ENCODE measurements around the gene ZNF135. TPM values are rescaled to one million over a fixed set of nuclear protein-coding genes. Genes with fewer than 3 reads are reported as not detected.

Gene ZNF135
- total RNA-seq, 1 experiment from 2014 or later = not detected

- Histone ChIP-seq H3K4me3 (no peak overlapping the region), H3K9me3 (peaks cover 5% of the 10 kb centered on the region; the same call in 1 of the 2 replicates), H3K27me3 (no peaks in the 10 kb centered on the region), H3K36me3 (no peaks in the 10 kb centered on the region)
- no peak for DNase-seq
Measured at GRCh38 chr19:58079792-58080191, 20.7 kb downstream of the ZNF135 start.

- Histone ChIP-seq H3K9me3 (peaks cover 6% of the 10 kb centered on the region; the same call in 1 of the 2 replicates), H3K27me3 (no peaks in the 10 kb centered on the region), H3K4me3 (no peak overlapping the region), H3K36me3 (no peaks in the 10 kb centered on the region)
- DNase-seq = no peak
Measured at GRCh38 chr19:58083021-58083420, 23.9 kb downstream of the ZNF135 start.

DNA sequence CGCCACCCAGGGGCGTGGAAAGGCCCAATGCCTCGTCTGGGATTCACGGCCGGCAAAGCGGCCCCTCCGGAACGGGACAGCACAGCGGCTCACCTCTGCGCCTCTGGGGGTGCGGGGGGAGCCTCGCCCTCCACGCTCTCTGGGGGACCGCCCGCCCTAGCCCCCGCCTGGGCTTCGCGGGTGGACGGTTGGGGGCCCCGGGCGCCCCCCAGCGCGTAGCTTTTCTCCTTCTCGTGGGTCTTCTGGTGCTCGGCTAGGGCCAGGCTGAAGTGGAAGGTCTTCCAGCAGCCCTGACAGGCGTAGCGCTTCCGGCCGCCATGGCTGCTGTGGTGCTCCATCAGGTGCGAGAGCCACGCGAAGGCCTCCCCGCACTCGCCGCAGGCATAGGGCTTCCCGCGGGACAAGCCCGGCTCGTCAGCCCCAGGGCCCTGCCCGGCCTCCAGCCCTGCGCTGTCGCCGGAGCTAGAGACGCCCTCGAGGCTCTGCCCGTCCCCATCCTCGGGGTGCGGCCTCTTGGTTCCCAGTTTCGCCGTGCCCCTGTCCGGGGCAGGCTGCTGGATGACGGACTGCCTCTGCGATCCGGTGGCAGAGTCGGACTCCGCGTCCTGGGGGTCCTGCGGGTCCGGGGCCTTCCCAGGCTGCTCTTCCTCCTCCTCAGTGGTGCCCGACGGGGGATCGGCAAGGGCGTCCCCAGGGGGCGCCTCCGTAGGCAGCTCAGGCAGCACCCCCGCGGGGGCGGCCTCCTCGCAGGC lies 25.7 kb downstream of the ZNF135 start:
- Histone ChIP-seq H3K9me3 (peaks cover 8% of the 10 kb centered on the region; the same call in 1 of the 2 replicates), H3K27me3 (no peaks in the 10 kb centered on the region), H3K36me3 (no peaks in the 10 kb centered on the region), H3K4me3 (no peak overlapping the region)
- no peak for DNase-seq

DNA sequence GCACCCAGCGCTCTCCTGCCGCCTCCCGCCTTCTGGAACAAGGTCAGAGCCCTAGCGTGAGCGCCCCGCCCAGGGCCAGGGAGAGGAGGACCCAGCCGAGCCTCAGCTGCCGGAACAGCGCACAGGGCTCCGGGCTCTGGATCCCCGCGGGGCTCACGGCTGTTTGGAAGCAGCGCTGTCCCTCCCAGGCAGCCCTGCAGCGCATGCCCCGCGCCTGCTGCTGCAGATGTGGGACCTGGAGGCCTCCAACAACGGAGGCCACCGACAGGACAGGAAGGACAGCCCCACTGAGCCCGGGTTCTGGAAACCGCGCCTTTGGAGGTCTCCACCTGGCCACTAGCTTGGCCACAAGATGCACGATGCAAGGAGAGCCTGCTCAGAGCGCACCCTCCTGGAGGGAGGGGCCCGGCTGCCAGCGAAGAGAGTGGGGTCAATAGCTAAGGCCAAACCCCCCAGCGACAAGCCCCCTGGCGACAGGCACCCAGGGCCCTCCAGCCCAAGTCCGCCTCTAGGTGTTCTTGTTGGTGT lies 26.3 kb downstream of the ZNF135 start:
- H3K36me3 ChIP-seq = no peaks in the 10 kb centered on the region
- no peak for DNase-seq
- H3K27me3 ChIP-seq = no peaks in the 10 kb centered on the region
- no peak overlapping the region for H3K4me3 ChIP-seq
- peaks cover 8% of the 10 kb centered on the region; the same call in 1 of the 2 replicates for H3K9me3 ChIP-seq

DNA sequence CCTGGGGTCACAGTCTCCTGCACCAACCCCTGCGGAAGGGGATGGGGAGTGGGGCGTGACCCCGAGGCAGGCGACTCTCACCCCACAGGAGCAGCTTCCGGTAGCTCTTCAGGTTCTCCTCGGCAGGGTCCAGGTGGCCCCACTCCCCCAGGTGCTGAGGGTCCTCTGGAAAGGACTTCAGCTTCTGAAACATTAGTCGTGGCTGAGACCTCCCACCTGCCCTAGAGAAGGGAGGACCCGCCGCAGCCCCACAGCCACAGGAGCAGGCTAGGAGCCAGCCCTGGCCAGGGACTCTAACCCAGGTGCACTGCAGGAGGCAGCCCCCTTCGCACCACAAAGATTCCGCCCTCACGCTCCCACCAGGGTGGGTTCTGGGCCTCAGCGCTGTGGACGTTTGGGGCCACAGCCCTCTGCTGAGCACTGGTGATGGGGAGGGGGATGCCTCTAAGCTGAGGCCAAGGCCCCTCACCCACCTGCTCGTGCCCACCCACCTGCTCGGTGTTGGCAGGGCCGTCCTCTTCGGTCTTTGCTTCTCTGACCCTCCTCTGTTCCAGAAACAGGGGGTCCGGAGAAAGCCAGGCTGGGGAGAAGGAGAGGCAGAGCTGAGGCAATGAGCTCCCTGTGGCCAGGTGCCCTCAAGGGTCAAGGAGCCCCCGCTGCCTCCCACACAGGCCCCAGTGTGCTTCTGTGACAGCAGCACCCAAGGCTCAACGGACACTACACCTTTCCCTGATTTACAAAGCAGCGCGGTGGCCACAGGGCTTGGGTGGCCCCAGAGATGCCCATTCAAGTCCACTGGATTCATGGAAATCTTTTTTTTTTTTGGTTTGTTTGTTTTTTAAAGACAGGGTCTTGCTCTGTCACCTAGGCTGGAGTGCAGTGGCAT lies 28.0 kb downstream of the ZNF135 start:
- no peaks in the 10 kb centered on the region for H3K27me3 ChIP-seq
- H3K4me3 ChIP-seq = no peak overlapping the region
- no peaks in the 10 kb centered on the region for H3K36me3 ChIP-seq
- no peak for DNase-seq
- peaks cover 5% of the 10 kb centered on the region; the same call in 1 of the 2 replicates for H3K9me3 ChIP-seq

- Histone ChIP-seq H3K27me3 (no peaks in the 10 kb centered on the region), H3K9me3 (peaks cover 5% of the 10 kb centered on the region; the same call in 1 of the 2 replicates), H3K36me3 (no peaks in the 10 kb centered on the region), H3K4me3 (no peak overlapping the region)
- no peak for DNase-seq
Measured at GRCh38 chr19:58088521-58089052, 29.5 kb downstream of the ZNF135 start.

DNA sequence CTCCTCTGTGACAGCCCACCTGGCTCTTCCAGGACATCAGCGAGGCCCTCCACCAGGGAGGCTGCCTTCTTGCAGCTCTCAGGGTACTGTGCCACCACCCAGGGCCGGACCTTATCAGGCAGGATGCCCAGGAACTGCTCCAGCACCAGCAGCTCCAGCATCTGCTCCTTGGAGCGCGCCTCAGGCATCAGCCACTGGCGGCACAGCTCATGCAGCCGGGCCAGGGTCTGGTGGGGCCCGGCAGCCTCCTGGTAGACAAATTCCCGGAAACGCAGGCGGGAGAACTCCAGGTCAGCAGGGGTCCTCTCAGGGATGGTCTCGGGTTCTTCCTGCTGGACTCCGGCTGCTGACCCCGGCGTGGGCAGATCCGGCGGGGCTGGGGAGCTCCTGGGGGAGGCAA lies 30.8 kb downstream of the ZNF135 start:
- H3K9me3 ChIP-seq = 0 out of 2 replicates have a peak, but pooled peaks cover 3% of the 10 kb centered on the region
- H3K36me3 ChIP-seq = no peaks in the 10 kb centered on the region
- H3K27me3 ChIP-seq = no peaks in the 10 kb centered on the region
- no peak for DNase-seq
- no peak overlapping the region for H3K4me3 ChIP-seq

GRCh38 chr19:58091251-58091995 lies 32.3 kb downstream of the ZNF135 start:
- Histone ChIP-seq H3K4me3 (no peak overlapping the region), H3K36me3 (no peaks in the 10 kb centered on the region), H3K9me3 (peaks cover 3% of the 10 kb centered on the region; the same call in 1 of the 2 replicates), H3K27me3 (no peaks in the 10 kb centered on the region)
- no peak for DNase-seq

GRCh38 chr19:58093071-58093470 lies 34.0 kb downstream of the ZNF135 start:
- H3K9me3 ChIP-seq = peaks cover 5% of the 10 kb centered on the region; the same call in 1 of the 2 replicates
- no peaks in the 10 kb centered on the region for H3K27me3 ChIP-seq
- H3K4me3 ChIP-seq = no peak overlapping the region
- DNase-seq = no peak
- H3K36me3 ChIP-seq = no peaks in the 10 kb centered on the region

- DNase-seq = no peak
- Histone ChIP-seq H3K27me3 (no peaks in the 10 kb centered on the region), H3K9me3 (peaks cover 9% of the 10 kb centered on the region), H3K4me3 (no peak overlapping the region), H3K36me3 (no peaks in the 10 kb centered on the region)
Measured at GRCh38 chr19:58095328-58095727, 36.2 kb downstream of the ZNF135 start.

- Histone ChIP-seq H3K27me3 (no peaks in the 10 kb centered on the region), H3K9me3 (peaks cover 9% of the 10 kb centered on the region), H3K4me3 (no peak overlapping the region), H3K36me3 (no peaks in the 10 kb centered on the region)
- no peak for DNase-seq
Measured at GRCh38 chr19:58096884-58097283, 37.8 kb downstream of the ZNF135 start.

DNA sequence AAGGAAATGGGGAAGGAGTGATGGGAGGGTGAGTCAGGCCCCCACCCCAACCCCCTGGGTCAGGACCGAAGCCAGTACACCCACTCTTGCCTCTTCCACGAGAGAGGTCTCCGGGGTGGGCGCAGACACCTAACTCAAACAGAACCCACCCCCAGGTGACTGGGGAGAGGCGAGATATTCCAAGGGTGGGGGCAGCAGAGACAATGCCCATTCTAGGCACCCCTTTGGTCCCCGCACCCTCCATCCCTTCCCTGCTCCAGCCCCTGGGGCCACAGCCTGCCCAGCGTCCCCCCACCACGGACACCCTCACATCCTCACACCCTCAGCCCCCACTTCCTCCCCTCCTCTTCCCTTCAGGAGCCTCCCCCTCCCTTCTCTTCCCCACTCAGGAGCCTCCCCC lies 38.3 kb downstream of the ZNF135 start:
- H3K9me3 ChIP-seq = peaks cover 9% of the 10 kb centered on the region
- no peak for DNase-seq
- H3K4me3 ChIP-seq = no peak overlapping the region
- H3K36me3 ChIP-seq = no peaks in the 10 kb centered on the region
- no peaks in the 10 kb centered on the region for H3K27me3 ChIP-seq

- peak; percentile 64 for DNase-seq
- no peaks in the 10 kb centered on the region for H3K36me3 ChIP-seq
- H3K27me3 ChIP-seq = no peaks in the 10 kb centered on the region
- H3K4me3 ChIP-seq = peak within 1 kb of the TSS; percentile 40
- H3K9me3 ChIP-seq = peaks cover 9% of the 10 kb centered on the region
Measured at GRCh38 chr19:58097781-58098681, 38.9 kb downstream of the ZNF135 start, which contains the start of gene ZSCAN18. ZSCAN18 (minus strand) TSS chr19:58098231; CDS start chr19:58090267, 7,964 bp downstream.

DNA sequence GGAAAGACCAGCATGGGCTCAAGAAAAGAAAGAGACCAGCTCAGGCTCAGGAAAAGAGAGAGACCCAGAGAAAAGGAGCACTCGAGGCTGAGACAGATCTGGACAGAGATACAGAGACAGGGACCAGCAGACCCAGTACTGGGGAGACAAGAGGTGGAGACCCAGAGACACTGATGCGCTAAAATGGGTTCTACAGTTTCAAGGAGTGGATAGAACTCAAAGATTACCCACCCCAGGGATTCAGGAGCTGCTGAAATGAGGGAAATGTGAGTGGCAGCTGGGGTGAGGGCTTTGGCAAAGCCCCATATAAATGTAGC lies 39.6 kb downstream of the ZNF135 start:
- Histone ChIP-seq H3K4me3 (no peak overlapping the region; the same call in 1 of the 2 replicates), H3K36me3 (no peaks in the 10 kb centered on the region), H3K27me3 (no peaks in the 10 kb centered on the region), H3K9me3 (peaks cover 15% of the 10 kb centered on the region)
- DNase-seq = no peak

DNA sequence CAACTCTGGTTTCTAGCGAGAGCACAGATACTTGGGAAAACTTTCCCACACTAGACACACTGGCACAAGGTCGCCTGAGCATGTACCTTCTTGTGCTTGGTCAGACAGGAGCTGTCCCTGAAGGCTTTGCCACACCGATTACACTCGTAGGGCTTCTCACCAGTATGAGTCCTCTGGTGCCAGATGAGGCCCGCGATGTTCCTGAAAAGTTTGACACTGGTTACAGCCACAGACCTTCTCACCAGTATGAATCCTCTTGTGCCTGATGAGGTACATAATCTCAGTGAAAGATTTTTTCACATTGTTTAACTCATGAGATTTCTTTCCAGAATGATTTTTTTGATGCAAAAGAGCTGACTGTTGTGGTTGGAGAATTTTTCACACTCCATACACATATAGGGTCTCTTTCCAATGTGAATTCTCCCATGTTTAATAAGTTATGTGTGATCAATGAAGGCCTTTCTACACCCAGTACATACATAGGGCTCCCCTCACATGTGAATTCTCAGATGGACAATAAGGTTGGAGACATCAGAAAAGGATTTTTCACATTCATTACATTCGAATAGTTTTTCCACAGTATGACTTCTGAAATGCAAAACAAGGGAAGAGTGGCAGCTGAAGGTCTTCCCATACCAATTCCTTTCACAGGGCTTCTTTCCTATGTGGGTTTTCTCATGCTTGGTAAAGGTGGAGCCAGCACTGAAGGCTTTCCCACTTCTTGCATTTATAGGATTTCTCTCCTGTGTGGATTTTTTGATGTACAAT lies 48.9 kb downstream of the ZNF135 start:
- no peak for DNase-seq
- Histone ChIP-seq H3K36me3 (no peaks in the 10 kb centered on the region), H3K27me3 (no peaks in the 10 kb centered on the region), H3K9me3 (peaks cover 34% of the 10 kb centered on the region), H3K4me3 (no peak overlapping the region)

Data from MG63 (cell line).